ENCODE results near the gene AMZ1.

Gene AMZ1

DNA sequence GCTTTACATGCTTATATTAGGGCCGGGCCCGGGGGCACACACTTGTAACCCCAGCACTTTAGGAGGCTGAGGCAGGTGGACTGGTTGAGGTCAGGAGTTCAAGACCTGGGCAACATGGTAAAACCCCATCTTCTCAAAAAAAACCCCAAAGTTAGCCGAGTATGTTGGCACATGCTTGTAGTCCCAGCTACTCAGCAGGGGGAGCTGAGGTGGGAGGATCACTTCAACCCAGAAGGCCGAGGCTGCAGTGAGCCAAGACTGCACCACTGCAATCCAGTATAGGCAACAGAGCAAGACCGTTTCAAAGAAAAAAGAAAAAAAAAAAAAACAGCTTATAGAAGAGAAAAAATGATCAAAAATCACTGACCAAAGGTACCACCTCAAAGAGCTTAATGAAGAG lies 63.1 kb downstream of the AMZ1 start:
- no peak for DNase-seq (ENCODE audit: low spot score)

DNA sequence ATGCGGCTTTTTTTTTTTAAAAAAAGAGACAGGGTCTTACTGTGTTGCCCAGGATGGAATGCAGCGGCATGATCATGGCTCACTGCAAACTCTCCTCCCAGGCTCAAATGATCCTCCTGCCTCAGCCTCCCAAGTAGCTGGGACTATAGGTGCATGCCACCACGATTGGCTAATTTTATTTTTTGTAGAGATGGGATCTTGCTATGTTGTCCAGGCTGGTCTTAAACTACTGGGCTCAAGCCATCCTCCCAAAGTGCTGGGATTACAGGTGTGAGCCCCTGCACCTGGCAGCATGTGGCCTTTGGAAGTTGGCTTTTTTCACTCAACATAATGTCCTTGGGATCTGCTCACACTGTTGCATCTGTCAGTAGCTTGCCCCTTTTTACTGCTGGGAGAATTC lies 65.1 kb downstream of the AMZ1 start:
- DNase-seq (ENCODE audit: low spot score) = no peak

DNA sequence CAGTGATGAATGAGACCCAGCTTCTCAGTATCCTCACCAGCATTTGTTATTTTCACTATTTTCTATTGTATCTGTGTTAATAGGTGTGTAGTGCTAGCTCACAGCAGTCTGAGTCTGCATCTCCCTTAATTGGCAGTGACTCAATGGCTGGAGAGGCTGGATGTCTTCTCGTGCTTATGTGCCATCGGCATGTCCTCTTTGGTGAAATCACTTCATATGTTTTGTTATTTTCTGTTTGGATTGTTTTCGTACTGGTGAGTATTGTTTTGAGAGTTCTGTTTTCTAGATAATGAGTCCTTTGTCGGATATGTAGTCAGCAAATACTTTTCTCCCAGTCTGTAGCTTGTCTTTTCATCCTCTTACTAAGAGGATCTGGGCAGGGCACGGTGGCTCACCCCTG lies 66.1 kb downstream of the AMZ1 start:
- no peak for DNase-seq (ENCODE audit: low spot score)

DNA sequence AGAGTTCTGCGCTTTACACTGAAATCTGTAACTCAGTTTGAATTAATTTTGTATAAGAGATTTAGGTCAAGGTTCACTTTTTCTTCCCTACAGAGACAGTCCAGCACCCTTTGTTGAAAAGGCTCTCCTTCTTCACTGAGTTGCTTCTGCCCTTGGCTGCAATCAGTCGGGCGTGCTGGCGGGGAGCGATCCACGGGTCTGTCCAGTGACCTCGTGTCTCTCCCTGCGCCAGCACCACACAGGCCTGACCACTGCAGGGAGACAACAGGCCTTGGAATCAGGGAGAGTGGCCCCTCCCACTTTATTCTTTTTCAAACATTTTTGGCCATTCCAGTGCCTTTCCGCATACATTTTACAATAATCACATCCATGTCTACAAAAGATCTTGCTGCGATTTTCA lies 66.9 kb downstream of the AMZ1 start:
- no peak for DNase-seq (ENCODE audit: low spot score)

DNA sequence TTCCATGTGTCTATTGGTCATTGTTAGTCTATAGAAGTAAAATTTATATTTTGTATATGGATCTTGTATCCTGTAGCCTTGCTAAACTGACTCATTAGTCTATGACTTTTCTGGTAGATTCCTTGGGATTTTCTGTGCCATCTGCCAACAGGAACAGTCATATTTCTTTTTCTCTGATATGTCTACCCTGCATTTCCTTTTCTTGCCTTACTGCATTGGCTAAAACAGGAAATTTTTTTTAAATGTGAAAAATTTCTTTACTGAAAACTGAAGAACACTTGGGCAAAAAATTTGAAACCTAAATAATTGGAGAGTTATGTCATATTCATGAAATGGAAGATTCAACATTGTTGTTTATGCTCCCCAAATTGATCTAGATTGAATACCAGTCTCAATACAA lies 67.5 kb downstream of the AMZ1 start:
- no peak for DNase-seq (ENCODE audit: low spot score)

DNA sequence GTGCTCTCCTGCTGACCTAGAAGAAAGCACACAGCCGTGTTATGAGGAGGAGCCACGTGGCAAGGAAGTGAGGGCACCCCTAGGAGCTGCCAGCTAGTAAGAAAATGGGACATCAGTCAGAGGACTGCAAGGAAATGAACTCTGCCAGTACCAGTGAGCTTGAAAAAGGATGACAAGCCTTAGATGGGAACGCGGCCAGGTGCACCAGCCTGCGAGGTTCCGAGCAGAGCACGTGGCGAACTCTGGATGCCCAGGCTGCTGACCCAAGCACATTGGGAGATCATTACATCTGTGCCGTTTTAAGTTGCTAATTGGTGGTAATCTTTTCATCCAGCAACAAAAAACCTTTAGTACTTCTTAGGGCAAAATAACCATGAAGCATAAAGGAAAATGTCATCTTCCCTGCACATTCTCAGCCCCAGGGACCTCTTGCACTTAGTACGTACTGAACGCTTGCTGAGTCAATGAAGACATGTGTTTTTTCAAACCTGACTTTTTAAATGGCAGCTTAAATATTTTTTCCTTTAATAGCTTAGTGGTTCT lies 69.4 kb downstream of the AMZ1 start:
- DNase-seq (ENCODE audit: low spot score) = peak; percentile 23

DNA sequence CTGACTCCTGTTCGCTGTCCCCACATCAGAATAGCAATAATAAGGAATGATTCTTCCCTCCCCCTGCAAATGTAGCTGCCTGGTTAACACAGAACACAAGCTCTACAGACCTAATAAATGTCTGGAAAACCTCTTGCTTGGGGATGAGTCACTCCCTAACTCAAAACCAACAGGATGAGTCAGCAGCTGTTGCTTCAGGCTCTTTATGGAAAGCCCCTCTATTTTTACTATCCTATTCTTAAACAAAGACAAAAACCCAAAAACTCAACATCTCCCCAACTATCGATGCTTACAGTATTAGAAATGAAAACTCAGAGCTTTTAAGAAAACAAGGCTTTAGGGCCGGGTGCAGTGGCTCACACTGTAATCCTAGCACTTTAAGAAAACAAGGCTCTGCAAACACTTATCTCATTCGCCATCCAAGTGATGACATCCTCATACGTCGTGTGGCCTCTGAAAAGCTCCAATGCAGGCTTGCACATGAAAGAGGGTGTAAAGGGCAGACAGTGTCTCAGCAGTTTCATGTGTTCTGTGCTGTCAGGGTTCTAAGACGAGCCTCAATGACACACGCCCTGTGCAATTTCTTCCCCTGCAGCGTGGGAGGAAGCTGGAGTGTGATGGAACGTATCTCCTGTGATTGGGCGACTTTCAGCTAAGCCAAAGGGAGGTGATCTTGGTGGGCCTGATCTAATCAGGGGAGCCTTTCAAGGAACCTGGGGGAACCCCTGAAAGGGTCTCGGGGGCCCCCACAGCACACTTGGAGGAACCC lies 70.1 kb downstream of the AMZ1 start:
- peak; percentile 91 for DNase-seq (ENCODE audit: low spot score)

DNA sequence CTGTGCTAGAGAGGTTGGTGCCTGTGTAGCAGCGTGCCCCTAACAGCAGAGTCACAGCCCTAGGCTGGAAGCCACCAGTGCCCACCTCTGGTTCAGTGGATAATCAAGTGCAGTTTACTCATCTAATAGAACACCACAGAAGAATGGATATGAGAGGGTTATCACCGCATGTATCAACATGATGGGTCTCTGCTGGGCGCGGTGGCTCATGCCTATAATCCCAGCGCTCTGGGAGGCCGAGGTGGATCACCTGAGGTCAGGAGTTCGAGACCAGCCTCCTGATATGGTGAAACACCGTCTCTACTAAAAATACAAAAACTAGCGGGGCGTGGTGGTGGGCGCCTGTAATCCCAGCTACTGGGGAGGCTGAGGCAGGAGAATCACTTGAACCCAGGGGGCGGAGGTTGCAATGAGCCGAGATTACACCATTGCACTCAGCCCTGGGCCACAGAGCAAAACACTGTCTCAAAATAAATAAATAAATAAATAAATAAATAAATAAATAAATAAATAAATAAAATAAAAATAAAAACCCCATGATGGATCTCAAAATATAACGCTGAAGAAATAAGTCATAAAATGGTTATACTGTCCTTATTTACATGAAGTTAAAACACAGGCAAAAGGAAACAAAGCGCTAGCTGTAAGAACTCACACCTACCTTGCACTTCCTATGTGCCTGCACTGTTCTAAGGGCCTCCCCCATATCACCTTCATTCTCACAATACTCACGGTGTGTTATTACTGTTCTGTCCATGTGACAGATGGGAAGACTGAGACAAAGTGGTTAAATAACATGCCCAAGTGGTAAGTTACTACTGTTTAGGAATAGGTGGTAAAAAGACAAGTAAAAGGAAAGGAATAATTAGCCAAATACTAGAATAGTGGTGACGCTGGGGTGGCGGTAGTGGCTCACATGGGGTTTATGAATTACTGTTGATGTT lies 70.9 kb downstream of the AMZ1 start:
- DNase-seq (ENCODE audit: low spot score) = no peak

DNA sequence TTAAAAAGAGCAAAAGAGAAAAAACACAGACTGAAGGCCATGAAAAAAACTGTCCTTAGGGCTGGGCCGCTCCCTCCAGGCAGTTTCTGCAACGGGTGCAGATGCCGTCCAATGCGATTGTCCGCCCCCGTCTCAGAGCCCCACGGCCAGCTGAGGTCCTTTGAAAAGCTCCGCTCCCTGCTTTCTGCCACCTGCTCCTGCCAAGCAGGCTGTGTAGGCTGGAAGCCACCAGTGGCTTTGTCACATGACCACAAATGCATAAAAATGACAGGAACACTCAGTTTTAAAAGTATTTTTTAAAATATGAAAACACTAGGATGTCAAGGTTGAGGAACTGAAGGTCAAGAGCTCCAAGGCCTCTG lies 71.7 kb downstream of the AMZ1 start:
- DNase-seq (ENCODE audit: low spot score) = no peak

DNA sequence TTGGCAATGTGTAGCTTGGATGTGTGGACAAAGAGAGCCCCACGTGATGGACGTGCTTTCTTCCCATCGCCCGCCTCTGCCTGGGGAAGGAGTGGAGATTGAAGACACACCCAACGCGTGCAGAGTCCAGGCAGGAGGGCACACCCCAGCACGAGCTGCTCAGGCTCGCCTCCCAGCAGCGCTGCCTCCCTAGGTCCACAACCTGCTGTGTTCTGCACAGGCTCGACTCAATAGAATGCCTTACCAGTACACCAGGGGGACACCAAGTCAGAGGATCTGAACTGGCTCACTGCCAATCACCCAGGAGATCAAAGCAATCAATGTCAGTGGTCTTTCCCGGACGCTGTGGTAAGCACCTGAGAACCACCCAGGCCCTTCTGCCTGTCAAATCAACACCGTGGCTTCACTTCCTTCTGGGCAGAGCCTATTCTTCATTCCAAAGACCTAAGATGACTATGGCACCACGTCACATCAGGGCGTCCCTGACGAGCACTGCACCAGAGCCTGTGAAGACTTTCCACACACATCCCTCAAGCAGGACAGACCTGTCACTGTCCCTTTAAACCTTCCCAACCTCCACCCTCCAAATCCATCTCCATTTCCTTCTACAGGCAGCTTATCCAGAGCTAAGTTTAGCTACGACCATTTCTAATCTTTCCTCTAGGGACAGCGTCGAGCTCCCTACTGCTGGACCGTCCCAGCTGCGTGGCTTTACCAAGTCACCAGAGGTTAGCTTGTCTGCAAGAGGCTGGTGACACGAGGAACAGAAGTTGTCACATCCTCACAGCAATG lies 72.3 kb downstream of the AMZ1 start:
- DNase-seq (ENCODE audit: low spot score) = peak; percentile 70

DNA sequence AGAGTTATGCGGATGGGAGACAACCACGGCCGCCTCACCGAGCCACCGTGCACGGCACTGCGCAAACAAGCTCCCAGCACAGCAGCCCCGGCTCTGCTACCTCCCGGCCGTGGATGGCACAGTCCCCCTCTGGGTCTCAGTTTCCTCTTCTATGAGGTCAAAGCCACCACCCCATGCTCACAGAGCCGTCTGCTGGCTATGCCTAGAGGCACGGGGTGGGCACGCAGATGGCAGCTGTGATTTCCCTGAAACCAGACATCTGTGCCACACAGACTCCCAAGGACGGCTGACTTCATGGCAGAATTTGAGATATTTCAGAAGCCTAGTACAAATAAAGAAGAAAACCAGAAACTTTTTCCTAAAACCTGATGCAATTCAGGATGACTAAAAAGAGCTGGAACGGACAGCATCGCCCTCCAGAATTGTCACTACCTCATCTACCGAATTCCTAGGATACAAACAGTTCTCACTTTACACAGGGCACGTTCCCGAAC lies 73.2 kb downstream of the AMZ1 start:
- no peak for DNase-seq (ENCODE audit: low spot score)

DNA sequence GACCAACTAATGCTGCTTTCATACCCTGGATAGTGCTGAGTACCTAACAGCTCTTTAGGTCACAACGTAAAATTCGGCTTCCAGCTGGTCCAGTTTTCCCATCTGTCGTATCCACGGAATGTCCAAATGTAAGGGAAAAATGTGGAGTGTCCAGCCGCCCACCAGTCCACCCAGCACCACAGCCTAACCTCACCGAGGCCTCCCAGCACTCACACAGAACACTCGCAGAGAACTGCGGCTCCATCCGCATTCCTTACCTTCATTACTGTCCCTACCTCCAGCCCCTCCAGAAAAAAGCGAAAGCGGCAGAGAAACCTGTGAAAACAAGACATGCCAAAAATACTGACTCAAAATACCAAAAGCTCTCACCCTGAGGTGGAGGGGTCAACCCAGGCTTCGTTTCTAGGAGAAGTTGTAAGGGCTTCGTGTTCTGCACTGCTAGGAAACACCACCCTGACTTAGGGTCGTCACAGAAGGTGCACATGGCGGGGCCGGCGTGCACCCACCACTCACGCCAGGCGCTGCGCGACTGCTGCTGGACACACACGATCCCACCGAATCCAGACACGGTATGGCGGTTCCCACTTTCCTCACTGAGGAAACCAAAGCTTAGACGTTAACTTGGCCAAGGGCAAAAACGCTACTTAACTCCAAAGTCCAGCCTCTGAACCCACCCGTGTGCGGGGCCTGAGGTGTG lies 73.9 kb downstream of the AMZ1 start:
- no peak for DNase-seq (ENCODE audit: low spot score)

DNA sequence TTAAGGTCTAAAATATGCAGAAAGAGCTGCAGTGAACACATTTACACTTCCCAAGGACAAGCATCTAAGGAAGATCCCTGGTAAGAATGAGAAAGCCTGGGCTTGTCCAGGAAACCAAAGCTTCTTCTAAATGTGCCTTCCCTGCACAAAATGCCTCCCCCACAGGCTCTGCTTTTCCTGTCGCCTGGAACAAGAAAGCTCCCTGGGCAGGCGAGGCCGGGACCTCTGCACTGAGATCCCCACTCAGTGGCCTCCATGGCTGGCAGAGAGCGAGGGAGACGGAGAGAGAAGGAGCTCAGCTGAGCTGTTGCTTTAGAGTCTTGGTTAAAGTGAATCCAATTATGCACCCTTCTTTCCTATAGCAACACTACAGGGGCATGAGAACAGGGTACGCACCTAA lies 75.6 kb downstream of the AMZ1 start:
- no peak for DNase-seq (ENCODE audit: low spot score)

DNA sequence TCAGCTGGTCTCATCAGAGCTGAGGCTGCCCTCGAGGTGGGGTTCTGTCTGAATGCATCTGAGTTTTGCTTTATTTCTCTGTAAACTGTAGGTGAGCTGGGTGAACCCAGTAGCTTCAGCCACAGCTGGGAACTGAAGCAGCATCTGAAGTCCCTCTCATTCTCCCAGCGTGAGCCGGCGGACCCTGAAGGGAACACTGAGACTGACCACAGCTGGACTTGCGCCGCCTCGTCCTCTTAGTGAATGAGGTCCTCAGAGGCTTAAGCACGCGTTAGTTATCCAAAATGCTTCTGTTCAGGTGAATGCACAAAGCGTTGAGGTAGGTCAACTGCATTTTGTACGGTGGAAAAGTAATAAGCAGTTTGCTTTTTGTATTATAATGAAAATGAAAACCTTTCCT lies 76.6 kb downstream of the AMZ1 start:
- DNase-seq (ENCODE audit: low spot score) = no peak
